HEK293T (cell line): ENCODE results near the gene ARHGAP8.
A peak's percentile ranks its signal among the peaks of the same experiment; 100 is the strongest.
"Not testable (repeated sequence)": the region's sequence is repeated elsewhere in the genome, so short reads cannot be mapped to it uniquely, and the experiment has no call there.

Source experiments
- CTCF ChIA-PET: fragments of 350-600 bp; formaldehyde crosslinking; extraction: SDS; loops from one replicate; lab custom pipeline; 2021; ENCODE audit warnings: antibody characterized with exemption, inconsistent platforms; lab: Yijun Ruan, JAX
- POLR2A ChIA-PET: fragments of 350-600 bp; formaldehyde crosslinking; extraction: SDS; loops from one replicate; lab custom pipeline; 2020; ENCODE audit warnings: antibody characterized with exemption, inconsistent platforms; lab: Yijun Ruan, JAX
- DNase-seq: peaks from one replicate; pipeline ENCODE4 v3.0.0; 2012; ENCODE audit warnings: mixed read lengths; ENCODE audit errors: extremely low spot score
- ARNT ChIP-seq: fragments of 450-650 bp; IDR thresholded peaks from 2 replicates; pipeline ENCODE4 v1.6.1; 2017; ENCODE audit warnings: mild to moderate bottlenecking
- BHLHE40 ChIP-seq: fragments of 450-650 bp; IDR thresholded peaks from 2 replicates; pipeline ENCODE4 v1.6.1; 2016; ENCODE audit warnings: mild to moderate bottlenecking, moderate library complexity, borderline replicate concordance
- CTBP1 ChIP-seq: fragments of 450-650 bp; IDR thresholded peaks from 2 replicates; pipeline ENCODE4 v1.6.1; 2016; ENCODE audit warnings: borderline replicate concordance
- ELF4 ChIP-seq: fragments of 450-650 bp; IDR thresholded peaks from 2 replicates; pipeline ENCODE4 v1.6.1; 2017; ENCODE audit warnings: antibody characterized with exemption
- FOXA1 ChIP-seq: fragments of 450-650 bp; IDR thresholded peaks from 2 replicates; pipeline ENCODE4 v1.6.1; 2016; ENCODE audit warnings: mild to moderate bottlenecking
- FOXK2 ChIP-seq: fragments of 450-650 bp; IDR thresholded peaks from 2 replicates; pipeline ENCODE4 v1.6.1; 2016; ENCODE audit warnings: mild to moderate bottlenecking
- FOXM1 ChIP-seq: fragments of 450-650 bp; IDR thresholded peaks from 2 replicates; pipeline ENCODE4 v1.6.1; 2017; ENCODE audit warnings: mild to moderate bottlenecking, borderline replicate concordance
- HDGF ChIP-seq: fragments of 450-650 bp; IDR thresholded peaks from 2 replicates; pipeline ENCODE4 v1.6.1; 2017; ENCODE audit warnings: antibody characterized with exemption, borderline replicate concordance
- L3MBTL2 ChIP-seq: fragments of 450-650 bp; conservative IDR thresholded peaks from 2 replicates; pipeline ENCODE4 v1.6.1; 2016; ENCODE audit warnings: mild to moderate bottlenecking
- LEF1 ChIP-seq: fragments of 450-650 bp; IDR thresholded peaks from 2 replicates; pipeline ENCODE4 v1.6.1; 2017; ENCODE audit warnings: mild to moderate bottlenecking, borderline replicate concordance
- NFRKB ChIP-seq: fragments of 450-650 bp; IDR thresholded peaks from 2 replicates; pipeline ENCODE4 v1.6.1; 2016; ENCODE audit warnings: mild to moderate bottlenecking, moderate library complexity
- SP1 ChIP-seq: fragments of 450-650 bp; IDR thresholded peaks from 2 replicates; pipeline ENCODE4 v1.6.1; 2017
- SUZ12 ChIP-seq: fragments of 450-650 bp; IDR thresholded peaks from 2 replicates; pipeline ENCODE4 v1.6.1; 2016; ENCODE audit warnings: mild to moderate bottlenecking
- TARDBP ChIP-seq: fragments of 450-650 bp; IDR thresholded peaks from 2 replicates; pipeline ENCODE4 v1.6.1; 2016
- ZNF384 ChIP-seq: fragments of 450-650 bp; IDR thresholded peaks from 2 replicates; pipeline ENCODE4 v1.6.1; 2016
- TF ChIP-seq, protein P1 (sequence below): fragments of 450-650 bp; IDR thresholded peaks from 2 replicates; pipeline ENCODE4 v1.6.1; 2016

ARHGAP8 gene

DNA sequence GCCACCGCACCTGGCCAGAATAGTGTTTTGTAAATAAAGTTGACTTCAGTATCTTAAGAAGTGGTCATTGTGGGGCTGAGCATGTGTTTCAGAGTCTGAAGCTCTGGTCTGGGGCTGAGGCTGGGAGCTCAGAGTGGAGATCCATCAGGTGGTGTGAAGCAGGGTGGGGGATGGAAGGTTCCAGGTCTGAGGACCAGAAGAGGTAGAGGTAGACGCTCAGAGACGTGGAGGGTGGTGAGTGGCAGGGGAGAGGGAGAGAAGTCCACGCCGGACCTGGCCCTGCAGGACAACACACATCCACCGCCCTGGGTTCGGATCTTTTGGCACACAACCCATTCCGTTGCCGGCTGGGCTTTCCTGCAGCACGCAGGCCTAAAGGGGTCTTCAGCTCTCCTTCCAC lies 40.7 kb downstream of the ARHGAP8 start:
- ChIA-PET CTCF (no interaction called here), POLR2A (no interaction called here)
- no peak for DNase-seq
- TF ChIP-seq NFRKB: no peak
- no peak for TF ChIP-seq L3MBTL2
- TF ChIP-seq ARNT: no peak
- TF ChIP-seq TARDBP: no peak
- TF ChIP-seq FOXA1: no peak
- TF ChIP-seq, protein P1, sequence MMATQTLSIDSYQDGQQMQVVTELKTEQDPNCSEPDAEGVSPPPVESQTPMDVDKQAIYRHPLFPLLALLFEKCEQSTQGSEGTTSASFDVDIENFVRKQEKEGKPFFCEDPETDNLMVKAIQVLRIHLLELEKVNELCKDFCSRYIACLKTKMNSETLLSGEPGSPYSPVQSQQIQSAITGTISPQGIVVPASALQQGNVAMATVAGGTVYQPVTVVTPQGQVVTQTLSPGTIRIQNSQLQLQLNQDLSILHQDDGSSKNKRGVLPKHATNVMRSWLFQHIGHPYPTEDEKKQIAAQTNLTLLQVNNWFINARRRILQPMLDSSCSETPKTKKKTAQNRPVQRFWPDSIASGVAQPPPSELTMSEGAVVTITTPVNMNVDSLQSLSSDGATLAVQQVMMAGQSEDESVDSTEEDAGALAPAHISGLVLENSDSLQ: no peak
- TF ChIP-seq ELF4: no peak
- TF ChIP-seq LEF1: no peak
- no peak for TF ChIP-seq SUZ12
- TF ChIP-seq CTBP1: no peak
- no peak for TF ChIP-seq FOXM1
- no peak for TF ChIP-seq SP1
- TF ChIP-seq ZNF384: no peak
- no peak for TF ChIP-seq FOXK2
- no peak for TF ChIP-seq HDGF
- TF ChIP-seq BHLHE40: no peak

DNA sequence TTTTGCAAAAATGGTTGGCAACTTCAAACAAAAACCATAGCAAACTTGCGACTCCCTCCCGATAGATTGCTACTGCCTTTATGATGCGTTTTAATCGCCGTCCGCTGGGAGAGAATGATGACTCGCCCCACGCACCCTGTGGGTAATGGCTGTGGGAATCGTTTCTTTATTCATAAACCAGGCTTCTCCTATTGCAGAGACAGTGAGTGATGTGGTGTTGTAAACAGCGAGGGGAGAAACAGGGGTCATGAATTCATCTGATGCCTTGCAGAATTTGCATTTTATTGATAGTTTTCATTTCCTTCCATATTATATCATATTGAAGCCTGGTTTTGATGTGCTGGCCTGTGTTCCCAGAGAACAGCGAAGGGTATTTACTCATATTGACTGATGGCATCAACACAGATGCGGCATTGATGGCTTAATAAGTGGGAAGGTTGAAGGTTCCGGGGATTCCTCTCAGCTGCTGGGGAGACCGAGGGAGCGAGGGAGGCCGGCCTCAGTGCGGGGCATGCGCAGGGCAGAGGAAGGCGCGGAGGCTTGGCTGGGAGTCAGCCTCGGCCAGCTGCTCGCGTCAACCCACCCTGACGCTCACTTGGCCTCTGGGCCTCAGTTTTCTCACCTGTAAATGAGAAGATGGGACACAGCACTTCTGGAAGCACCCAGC lies 41.3 kb downstream of the ARHGAP8 start:
- CTCF ChIA-PET: no interaction called here
- TF ChIP-seq, protein P1: peak; percentile 82
- TF ChIP-seq ELF4 (no peak), TARDBP (no peak), ZNF384 (no peak), FOXA1 (no peak), NFRKB (no peak), L3MBTL2 (no peak), SP1 (no peak)
- POLR2A ChIA-PET: no interaction called here
- DNase-seq: no peak

DNA sequence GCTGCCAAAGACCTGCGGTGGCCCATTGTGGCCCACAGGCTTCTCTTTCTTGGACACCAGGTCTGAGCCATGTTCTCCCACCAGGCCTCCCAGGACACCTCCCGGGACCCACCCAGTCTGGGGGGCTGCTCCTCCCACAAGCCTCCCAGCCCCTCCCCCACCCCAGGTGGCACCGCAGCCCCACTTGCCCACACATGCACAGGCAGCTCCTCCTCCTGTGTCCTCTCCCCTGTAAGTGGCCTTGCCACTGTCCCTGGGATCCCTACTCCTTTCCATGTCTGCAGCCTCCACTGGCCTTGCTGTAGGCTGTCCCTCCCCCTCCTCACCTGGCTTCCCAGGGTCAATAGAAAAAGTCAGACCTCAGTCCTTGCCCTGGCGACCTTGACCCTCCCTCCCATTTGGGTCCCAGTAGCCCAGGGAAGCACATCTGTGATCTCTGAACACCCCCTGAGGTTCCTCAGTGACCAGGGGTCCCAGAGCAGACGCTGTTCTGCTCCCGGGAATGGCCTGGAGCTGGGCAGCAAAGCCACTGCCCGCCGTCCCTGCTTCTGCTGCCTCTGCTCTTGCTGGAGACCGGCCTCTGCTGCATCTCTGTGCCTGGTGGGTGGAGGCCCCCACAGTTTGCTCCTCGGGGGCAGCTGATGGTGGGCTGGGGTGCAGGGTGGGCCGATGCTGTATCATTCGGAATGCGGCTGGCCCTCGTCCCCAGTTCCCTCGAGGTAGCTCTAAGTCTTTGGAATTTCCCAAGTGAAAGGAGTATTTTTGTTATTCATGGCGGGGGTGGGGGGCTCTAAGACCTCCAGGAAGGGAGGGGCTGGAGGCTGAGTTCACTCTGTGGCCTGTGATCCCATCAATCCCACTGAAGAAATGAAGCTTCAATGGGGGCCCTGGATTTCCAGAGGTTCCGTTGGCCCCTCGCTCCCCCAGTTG lies 43.6 kb downstream of the ARHGAP8 start:
- no peak for TF ChIP-seq TARDBP
- TF ChIP-seq SUZ12: no peak
- no peak for TF ChIP-seq CTBP1
- TF ChIP-seq FOXA1: no peak
- TF ChIP-seq BHLHE40: no peak
- no peak for TF ChIP-seq ZNF384
- no peak for TF ChIP-seq NFRKB
- no peak for TF ChIP-seq ARNT
- DNase-seq: no peak
- CTCF ChIA-PET: interaction anchor here (1.1 kb wide), 1 partner anchor 32 kb away, joined by 3 read pairs; no protein-coding TSS in a partner anchor
- POLR2A ChIA-PET: no interaction called here

DNA sequence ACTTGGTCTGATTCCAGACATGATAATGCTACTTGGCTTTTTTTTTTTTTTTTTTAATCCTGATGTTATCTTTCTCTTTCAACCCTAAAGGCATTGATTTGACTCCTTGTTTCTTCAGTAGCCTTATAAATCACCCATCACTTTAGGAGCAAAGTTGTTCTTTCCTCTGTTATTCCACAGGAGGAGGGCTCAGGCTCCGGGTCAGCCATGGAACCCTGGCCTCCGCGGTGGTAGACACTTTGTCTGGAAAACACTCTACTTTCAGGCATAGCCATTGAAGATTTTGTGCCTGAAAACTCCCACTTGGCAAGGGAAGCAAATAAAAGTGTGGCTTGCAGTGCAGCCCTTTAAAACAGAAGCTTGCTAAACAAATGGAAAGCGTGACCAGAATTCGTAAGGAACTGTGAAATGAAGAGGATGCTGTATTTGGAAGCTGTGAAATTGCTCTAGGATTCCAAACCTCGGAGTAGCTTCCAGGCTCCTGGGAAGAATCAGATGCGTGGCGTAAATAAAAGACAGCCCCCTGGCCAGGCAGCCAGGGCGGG lies 44.9 kb downstream of the ARHGAP8 start:
- TF ChIP-seq HDGF (no peak), LEF1 (no peak), FOXM1 (no peak), ARNT (no peak), SP1 (no peak), CTBP1 (no peak), NFRKB (no peak), FOXA1 (no peak), L3MBTL2 (no peak), SUZ12 (no peak), ZNF384 (no peak)
- ChIA-PET CTCF (interaction anchor here (1.1 kb wide), 1 partner anchor 30 kb away, joined by 3 read pairs; no protein-coding TSS in a partner anchor), POLR2A (no interaction called here)
- no peak for DNase-seq

DNA sequence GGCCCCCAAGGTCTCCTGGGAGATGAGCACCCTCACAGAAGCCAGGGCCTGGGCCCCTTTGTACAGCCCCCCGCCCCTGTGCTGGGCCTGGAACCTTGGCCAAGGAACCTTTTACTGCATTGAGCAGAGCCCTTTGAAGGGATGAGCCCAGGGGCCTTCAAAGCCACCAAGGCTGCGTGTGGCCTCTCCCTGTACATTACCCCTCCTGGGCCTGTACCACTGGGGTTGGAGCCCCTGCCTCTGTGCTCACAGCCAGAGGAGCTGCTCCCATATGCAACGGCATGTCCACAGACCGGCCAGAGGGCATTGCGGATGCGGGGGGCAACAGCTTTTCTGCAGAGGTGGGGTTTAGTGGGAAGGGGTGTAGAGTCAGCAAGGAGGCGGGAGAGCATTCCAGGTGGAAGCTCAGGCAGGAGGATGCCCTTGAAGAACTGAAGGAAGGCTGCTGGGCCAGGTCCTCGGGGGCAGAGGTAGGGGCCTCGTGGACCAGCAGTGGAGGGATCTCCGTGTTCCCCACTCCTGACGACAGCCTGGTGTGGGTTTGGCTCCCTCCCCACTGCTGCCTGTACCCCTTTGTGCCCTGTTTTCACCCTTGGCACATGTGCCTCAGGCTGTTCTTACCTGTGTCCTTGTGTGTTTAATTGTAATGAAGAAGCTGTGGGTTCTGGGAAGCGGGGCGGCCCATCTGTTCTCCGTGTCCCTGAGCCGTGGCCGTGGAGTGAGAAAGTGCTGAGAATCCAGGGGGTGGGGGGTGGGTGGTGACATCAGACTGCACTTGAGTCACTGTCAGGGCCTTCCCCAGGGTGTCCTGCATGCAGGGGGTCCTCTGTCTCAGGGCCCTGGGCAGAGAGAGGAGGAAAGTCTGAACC lies 46.9 kb downstream of the ARHGAP8 start:
- no peak for DNase-seq
- TF ChIP-seq SP1 (no peak), HDGF (no peak), L3MBTL2 (no peak), ELF4 (no peak), NFRKB (no peak), ARNT (no peak), FOXK2 (no peak), SUZ12 (no peak)
- TF ChIP-seq, protein P1: no peak
- ChIA-PET CTCF (interaction anchor here (0.5 kb wide), 1 partner anchor 1140 kb away, joined by 3 read pairs; no protein-coding TSS in a partner anchor), POLR2A (no interaction called here)

DNA sequence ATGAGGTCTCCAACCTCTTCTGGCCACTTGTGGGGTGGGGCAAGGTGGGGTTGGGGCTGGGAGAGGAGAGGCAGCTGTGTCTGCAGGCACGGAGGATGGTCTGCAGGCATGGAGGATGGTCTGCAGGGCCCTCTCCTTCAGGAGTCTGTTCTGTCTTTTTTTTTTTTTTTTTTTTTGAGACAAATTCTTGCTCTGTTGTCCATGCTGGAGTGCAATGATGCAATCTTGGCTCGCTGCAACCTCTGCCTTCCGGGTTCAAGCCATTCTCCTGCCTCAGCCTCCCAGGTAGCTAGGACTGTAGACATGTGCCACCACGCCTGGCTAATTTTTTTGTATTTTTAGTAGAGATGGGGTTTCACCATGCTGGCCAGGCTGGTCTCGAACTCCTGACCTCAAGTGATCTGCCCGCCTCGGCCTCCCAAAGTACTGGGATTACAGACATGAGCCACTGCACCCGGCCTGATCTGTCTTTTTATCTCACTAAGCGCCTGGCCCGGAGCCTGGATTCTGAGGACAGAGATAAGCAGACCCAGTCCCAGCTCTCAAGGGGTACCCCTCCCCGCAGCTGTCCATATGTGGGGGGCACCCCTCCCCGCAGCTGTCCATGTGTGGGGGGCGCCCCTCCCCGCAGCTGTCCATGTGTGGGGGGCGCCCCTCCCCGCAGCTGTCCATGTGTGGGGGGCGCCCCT lies 47.7 kb downstream of the ARHGAP8 start:
- DNase-seq, POLR2A ChIA-PET: not testable (repeated sequence)
- CTCF ChIA-PET: interaction anchor here (0.6 kb wide), 1 partner anchor 42 kb away, joined by 4 read pairs; no protein-coding TSS in a partner anchor
